Lung (tissue), 12 donors: Measurements from ENCODE around the gene TEX29. TPM values are rescaled to one million over a fixed set of nuclear protein-coding genes. Genes with fewer than 3 reads are reported as not detected.

Experiments used
- ATAC-seq: fragments of 200-7000 bp; cut with Tn5 transposase; one replicate; pipeline ENCODE4 v1.9.1; 2020; ENCODE audit warnings: moderate number of reproducible peaks; ENCODE audit not compliant: insufficient read depth, low FRiP score
- DNase-seq, 3 donors: peaks; one replicate each; pipeline ENCODE4 v3.0.0-alpha.2; 2013 to 2017
- H3K27ac ChIP-seq, 2 donors: one replicate each; pipeline ENCODE4 v1.5.1; 2013; ENCODE audit warnings: mild to moderate bottlenecking in 2 of 2, moderate library complexity in 2 of 2, control low read depth in 1 of 2, inconsistent platforms in 1 of 2, low read depth in 1 of 2, low read length in 1 of 2
- H3K27me3 ChIP-seq, 3 donors: one replicate each; pipeline ENCODE4 v1.5.1; 2013; ENCODE audit warnings: low read length in 2 of 3; ENCODE audit not compliant: control insufficient read depth in 3 of 3, insufficient read depth in 3 of 3
- H3K36me3 ChIP-seq, 4 donors: one replicate each; pipeline ENCODE4 v1.5.1; 2013; ENCODE audit warnings: low read length in 4 of 4, mild to moderate bottlenecking in 1 of 4, moderate library complexity in 1 of 4; ENCODE audit not compliant: control insufficient read depth in 4 of 4, insufficient read depth in 4 of 4
- H3K4me1 ChIP-seq, 5 donors: one replicate each; pipeline ENCODE4 v1.5.1; 2013; ENCODE audit warnings: low read length in 5 of 5, mild to moderate bottlenecking in 2 of 5, moderate library complexity in 1 of 5; ENCODE audit not compliant: control insufficient read depth in 5 of 5, insufficient read depth in 5 of 5
- H3K4me3 ChIP-seq: one replicate; pipeline ENCODE4 v1.5.1; 2013; ENCODE audit warnings: mild to moderate bottlenecking, control low read depth, moderate library complexity
- H3K9ac ChIP-seq, 2 donors: one replicate each; pipeline ENCODE4 v1.5.1; 2013; ENCODE audit warnings: low read length in 2 of 2, control low read depth in 1 of 2; ENCODE audit not compliant: insufficient read depth in 1 of 2
- H3K9me3 ChIP-seq, 4 donors: one replicate each; pipeline ENCODE4 v1.5.1; 2013; ENCODE audit warnings: low read length in 3 of 4, mild to moderate bottlenecking in 1 of 4, moderate library complexity in 1 of 4; ENCODE audit not compliant: control insufficient read depth in 4 of 4, insufficient read depth in 3 of 4
- WGBS, 2 donors: extraction: QIAGEN DNeasy Blood & Tissue Kit; methylation state at CpG; one replicate each; pipeline ENCODE4 v1.1.7; 2013; 5-methylcytosine and 5-hydroxymethylcytosine counted together
- polyA plus RNA-seq, 2 donors: library from polyadenylated mRNA; stranded (reverse); fragments of 200-250 nt; gene quantifications; one replicate each; pipeline ENCODE4 v1.2.1, GENCODE V29; 2013
- total RNA-seq, 2 donors: library from RNA; depleted of rRNA in 1 of 2; stranded (reverse); fragments of >200 nt in 1 of 2; gene quantifications; one replicate each; pipeline ENCODE4 v1.2.1, GENCODE V29; 2014 to 2021
- TF ChIP-seq, protein P1 (sequence below): IDR thresholded peaks from 2 replicates; pipeline ENCODE4 v1.5.1; 2012; ENCODE audit warnings: mild to moderate bottlenecking; ENCODE audit errors: control extremely low read depth, extremely low read depth
- donor health status: control.
- donor health status: control.
- donor health status: Bipolar disorder and iron deficiency.
- donor health status: healthy.
- donor health status: DM: yes; HTN: yes; CAD: no.

TEX29 gene
- total and polyA plus RNA-seq, 4 donors = 0.19 to 0.79 (median 0.25) TPM; not detected in 1

DNA sequence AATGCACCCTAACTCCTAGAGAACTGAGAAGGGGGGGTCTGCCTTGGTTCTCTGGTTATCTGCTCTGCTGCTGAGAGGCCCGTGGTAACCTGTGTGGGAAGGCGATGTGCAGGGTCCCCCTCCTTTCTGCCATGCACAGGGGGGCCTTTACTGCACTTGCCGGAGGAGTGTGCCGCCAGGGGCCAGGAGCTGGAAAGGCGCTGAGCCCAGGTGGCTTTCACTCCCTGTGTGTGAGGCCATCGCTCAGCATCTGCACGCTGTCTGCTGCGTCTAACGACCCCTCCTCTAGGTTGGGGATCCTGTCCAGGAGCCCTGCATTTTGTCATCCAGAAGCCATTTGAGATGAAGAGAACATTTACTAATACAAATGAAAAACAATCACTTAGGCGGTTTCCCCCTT is 37.0 kb upstream of the TEX29 start:
- TF ChIP-seq, protein P1, sequence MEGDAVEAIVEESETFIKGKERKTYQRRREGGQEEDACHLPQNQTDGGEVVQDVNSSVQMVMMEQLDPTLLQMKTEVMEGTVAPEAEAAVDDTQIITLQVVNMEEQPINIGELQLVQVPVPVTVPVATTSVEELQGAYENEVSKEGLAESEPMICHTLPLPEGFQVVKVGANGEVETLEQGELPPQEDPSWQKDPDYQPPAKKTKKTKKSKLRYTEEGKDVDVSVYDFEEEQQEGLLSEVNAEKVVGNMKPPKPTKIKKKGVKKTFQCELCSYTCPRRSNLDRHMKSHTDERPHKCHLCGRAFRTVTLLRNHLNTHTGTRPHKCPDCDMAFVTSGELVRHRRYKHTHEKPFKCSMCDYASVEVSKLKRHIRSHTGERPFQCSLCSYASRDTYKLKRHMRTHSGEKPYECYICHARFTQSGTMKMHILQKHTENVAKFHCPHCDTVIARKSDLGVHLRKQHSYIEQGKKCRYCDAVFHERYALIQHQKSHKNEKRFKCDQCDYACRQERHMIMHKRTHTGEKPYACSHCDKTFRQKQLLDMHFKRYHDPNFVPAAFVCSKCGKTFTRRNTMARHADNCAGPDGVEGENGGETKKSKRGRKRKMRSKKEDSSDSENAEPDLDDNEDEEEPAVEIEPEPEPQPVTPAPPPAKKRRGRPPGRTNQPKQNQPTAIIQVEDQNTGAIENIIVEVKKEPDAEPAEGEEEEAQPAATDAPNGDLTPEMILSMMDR = no peak
- whole genome bisulfite sequencing, 2 donors = 97 to 100% methylated on average over 10 of the region's 10 CpGs
- Histone ChIP-seq H3K4me1 (peaks cover 0 to 38% (median 8%) of the 10 kb centered on the region in 5 donors), H3K27me3 (no peaks in the 10 kb centered on the region), H3K9ac (no peak overlapping the region), H3K27ac (no peak overlapping the region), H3K4me3 (no peak overlapping the region), H3K9me3 (no peaks in the 10 kb centered on the region), H3K36me3 (peaks cover 21 to 55% (median 36%) of the 10 kb centered on the region in 4 donors)
- DNase-seq (no peak), ATAC-seq (no peak)

DNA sequence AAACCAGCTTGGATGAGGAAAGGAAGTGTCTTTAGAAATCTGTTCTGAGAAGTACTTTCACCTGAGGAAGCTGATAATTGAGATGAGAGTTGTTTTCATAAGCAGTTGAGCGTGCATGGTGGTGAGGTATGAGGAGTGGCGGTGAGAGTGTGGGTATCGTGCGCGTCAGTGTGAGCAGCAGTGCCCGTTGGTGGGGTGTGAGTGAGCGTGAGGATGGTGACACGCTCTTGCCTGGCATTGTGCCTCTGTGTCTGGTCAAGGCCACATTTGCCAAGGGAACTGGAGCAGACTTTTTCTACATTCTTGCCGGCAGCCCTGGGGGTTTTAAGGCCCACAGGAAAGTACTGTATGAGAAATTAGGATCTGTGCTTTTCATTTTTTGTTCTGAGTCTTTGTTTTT is 36.5 kb upstream of the TEX29 start:
- TF ChIP-seq, protein P1 = no peak
- Histone ChIP-seq H3K27me3 (no peaks in the 10 kb centered on the region), H3K4me1 (peaks cover 0 to 33% (median 4%) of the 10 kb centered on the region in 5 donors), H3K36me3 (peaks cover 21 to 53% (median 35%) of the 10 kb centered on the region in 4 donors), H3K9me3 (no peaks in the 10 kb centered on the region), H3K9ac (no peak overlapping the region), H3K27ac (no peak overlapping the region), H3K4me3 (no peak overlapping the region)
- no peak for ATAC-seq
- no peak for DNase-seq
- 93 to 95% methylated on average over 9 of the region's 9 CpGs for WGBS, 2 donors

DNA sequence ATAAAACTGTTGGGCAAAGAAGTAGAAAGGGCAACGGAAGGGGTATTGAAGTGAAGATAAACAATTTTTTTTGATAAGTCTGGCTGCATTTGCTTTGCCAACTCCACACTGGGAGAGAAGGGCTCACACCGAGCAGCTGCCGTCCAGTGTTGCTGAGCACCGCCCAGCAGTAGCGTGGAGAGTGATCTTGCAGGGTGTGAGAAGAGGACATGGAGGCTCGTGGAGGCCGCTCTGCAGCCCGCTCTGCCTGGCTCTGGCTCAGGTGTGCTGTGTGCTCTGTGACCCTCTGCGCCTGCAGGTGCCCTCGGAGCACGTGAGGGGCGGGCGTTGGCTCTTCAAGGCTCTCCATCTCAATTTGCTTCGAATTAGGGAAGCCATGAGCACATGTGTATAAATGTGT is 35.9 kb upstream of the TEX29 start:
- Histone ChIP-seq H3K27me3 (no peaks in the 10 kb centered on the region), H3K4me1 (peaks cover 0 to 27% (median 2%) of the 10 kb centered on the region in 5 donors), H3K9me3 (no peaks in the 10 kb centered on the region), H3K36me3 (peaks cover 21 to 52% (median 35%) of the 10 kb centered on the region in 4 donors), H3K9ac (no peak overlapping the region), H3K4me3 (no peak overlapping the region), H3K27ac (no peak overlapping the region)
- TF ChIP-seq, protein P1 = no peak
- 95% methylated on average over 14 of the region's 14 CpGs for WGBS, 2 donors
- ATAC-seq = no peak
- DNase-seq = no peak

DNA sequence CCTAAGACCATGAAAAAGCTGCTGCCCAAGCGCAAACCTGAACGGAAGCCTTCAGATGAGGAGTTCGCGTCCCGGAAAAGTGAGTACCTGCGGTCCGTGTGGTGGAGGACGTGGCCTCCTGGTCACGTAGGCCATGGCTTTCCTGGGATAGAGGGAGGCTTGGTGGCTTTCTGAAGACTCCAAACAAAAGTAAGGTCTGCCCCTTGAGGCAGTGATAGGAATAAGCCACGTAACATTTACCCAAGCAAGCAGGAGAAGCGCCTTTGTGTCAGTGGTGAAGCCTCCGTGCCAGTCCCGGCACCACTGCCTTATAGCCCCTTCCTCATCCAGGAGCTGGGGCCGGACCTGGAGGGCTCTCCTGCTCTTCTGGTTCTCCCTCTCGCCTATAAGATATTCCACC is 34.3 kb upstream of the TEX29 start:
- no peaks in the 10 kb centered on the region for H3K9me3 ChIP-seq
- no peaks in the 10 kb centered on the region for H3K27me3 ChIP-seq
- 90 to 91% methylated on average over 15 of the region's 15 CpGs for WGBS, 2 donors
- no peak overlapping the region for H3K9ac ChIP-seq
- ATAC-seq (no peak), DNase-seq (no peak)
- TF ChIP-seq, protein P1 = no peak
- H3K27ac ChIP-seq = no peak overlapping the region
- H3K4me1 ChIP-seq = peaks cover 0 to 17% (median 2%) of the 10 kb centered on the region in 5 donors
- H3K4me3 ChIP-seq = no peak overlapping the region
- H3K36me3 ChIP-seq = peaks cover 24 to 51% (median 43%) of the 10 kb centered on the region in 4 donors
